Left cardiac atrium (tissue), 4 donors: ENCODE data around the gene PRSS1. TPM values are rescaled to one million over a fixed set of nuclear protein-coding genes. Genes with fewer than 3 reads are reported as not detected.

Experiments used
- ATAC-seq, 2 donors: fragments of 200-7000 bp; cut with Tn5 transposase; one replicate each; pipeline ENCODE4 v1.9.1; 2020; ENCODE audit warnings: mild to moderate bottlenecking in 2 of 2, moderate library complexity in 2 of 2
- DNase-seq: peaks from one replicate; pipeline ENCODE4 v3.0.0-alpha.2; 2020
- intact Hi-C, 2 donors: fragments of 100-400 bp; cut with DNase I; formaldehyde crosslinking; loops; one replicate each; pipeline versions ENCODE4 v1.14.1 to v1.15.1; 2022 to 2023
- total RNA-seq, 2 donors: library from RNA; stranded (reverse); fragmentation: NEBNext Ultra II Directional; extraction: Animal tissue kit (Norgen Biotek cat#: 25700); gene quantifications; one replicate each; pipeline ENCODE4 v1.2.1, GENCODE V29; 2021
- donor health status: DM: no; HTN: yes; CAD: no.
- donor health status: DM: no; HTN: yes; CAD: no; lungs with severe emphysema.
- donor health status: DM: yes; HTN: yes; CAD: no.
- donor health status: Dilated cardiomyopathy.

Gene PRSS1
- total RNA-seq, 2 donors from 2014 or later: not detected

DNA sequence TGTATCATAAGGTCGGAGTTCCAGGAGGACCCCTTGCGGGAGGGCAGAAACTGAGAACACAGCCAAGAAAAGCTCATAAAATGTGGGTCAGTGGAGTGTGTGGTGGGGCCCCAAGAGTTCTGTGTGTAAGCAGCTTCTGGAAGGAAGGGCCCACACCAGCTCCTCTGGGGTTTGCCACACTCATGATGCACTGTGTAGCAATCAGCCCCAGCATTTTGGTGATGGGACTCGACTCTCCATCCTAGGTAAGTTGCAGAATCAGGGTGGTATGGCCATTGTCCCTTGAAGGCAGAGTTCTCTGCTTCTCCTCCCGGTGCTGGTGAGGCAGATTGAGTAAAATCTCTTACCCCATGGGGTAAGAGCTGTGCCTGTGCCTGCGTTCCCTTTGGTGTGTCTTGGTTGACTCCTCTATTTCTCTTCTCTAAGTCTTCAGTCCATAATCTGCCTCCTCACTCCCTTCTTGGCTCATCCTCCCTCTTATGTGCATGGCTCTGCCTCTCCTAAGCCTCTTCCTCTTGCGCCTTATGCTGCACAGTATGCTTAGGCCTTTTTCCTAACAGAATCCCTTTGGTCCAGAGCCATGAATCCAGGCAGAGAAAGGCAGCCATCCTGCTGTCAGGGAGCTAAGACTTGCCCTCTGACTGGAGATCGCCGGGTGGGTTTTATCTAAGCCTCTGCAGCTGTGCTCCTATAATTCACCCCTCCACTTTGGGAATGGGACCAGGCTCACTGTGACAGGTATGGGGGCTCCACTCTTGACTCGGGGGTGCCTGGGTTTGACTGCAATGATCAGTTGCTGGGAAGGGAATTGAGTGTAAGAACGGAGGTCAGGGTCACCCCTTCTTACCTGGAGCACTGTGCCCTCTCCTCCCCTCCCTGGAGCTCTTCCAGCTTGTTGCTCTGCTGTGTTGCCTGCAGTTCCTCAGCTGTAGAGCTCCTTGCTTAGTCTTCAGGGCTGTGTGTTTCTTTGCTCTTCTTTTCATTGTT is 39.3 kb downstream of the PRSS1 start:
- intact Hi-C loops: loop anchor here in 1 of 2 donors (10.0 kb wide), 1 partner anchor 154 kb away; no protein-coding TSS in a partner anchor
- DNase-seq (no peak), ATAC-seq (no peak)

DNA sequence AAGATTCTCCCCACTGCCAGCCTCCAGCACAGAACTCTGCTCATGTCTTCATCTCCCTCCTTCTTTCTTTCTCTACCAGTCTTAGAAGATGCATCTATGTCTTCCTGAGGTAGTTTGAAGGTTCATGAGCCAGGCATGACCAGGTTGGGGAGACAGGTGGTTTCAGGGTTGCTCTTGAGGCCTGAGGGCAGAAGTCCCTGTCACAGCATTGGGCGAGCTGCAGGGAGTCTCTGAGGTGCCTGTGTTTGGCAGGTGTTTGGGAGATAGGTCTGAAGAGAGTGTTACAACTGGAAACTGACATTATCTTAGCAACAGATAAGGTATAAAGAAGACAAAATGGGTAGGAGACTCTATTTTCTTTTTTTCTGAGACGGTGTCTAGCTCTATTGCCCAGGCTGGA is 40.2 kb downstream of the PRSS1 start:
- DNase-seq (no peak), ATAC-seq (no peak)
- intact Hi-C loops: loop anchor here in 1 of 2 donors (10.0 kb wide), 1 partner anchor 155 kb away; no protein-coding TSS in a partner anchor

DNA sequence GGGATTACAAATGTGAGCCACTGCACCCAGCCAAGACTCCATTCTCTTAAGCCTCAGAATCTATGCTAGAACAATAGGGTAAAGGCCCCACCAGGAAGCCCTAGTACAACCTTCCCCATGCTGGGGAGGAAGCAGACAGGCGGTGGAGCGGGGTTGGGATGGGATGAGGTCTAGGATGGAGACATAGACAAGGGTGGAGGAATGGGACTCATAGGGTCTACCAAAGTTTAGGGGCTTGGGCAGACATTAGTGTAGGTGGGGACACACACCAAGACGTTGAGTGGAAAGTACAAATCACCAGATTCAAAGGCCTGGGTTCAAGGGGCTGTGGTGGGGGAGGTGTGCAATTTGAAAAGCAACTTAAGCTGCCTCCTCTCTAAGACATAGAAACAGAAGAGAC is 40.8 kb downstream of the PRSS1 start:
- ATAC-seq (no peak), DNase-seq (no peak)
- intact Hi-C loops: loop anchor here in 1 of 2 donors (10.0 kb wide), 1 partner anchor 65 kb away; the partner anchor contains the start of gene EPHB6

DNA sequence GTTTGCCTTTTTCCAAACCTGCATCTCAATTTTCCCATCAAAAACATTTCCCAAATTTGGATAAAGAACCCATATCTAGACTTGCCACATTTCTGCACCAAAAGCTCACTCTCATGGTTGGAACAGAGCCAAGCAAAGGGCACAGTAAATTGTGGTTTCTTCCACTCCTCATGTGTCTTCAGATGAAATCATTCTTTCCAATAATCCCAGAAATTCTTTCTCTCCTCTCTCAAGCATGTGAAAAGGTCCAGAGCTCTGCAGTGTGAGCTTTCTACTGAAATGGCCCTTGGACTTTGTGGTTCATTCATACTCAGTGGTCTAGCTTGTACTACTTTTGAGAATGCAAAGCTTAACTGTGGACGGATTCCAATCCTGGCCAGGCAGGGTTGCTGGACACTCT is 41.3 kb downstream of the PRSS1 start:
- ATAC-seq: no peak
- intact Hi-C loops: loop anchor here in 1 of 2 donors (10.0 kb wide), 1 partner anchor 64 kb away; the partner anchor contains the start of gene EPHB6
- no peak for DNase-seq

DNA sequence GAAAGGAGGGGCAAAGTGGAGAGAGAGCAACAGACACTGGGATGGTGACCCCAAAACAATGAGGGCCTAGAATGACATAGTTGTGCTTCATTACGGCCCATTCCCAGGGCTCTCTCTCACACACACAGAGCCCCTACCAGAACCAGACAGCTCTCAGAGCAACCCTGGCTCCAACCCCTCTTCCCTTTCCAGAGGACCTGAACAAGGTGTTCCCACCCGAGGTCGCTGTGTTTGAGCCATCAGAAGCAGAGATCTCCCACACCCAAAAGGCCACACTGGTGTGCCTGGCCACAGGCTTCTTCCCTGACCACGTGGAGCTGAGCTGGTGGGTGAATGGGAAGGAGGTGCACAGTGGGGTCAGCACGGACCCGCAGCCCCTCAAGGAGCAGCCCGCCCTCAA is 42.2 kb downstream of the PRSS1 start:
- intact Hi-C loops: loop anchor here in 1 of 2 donors (10.0 kb wide), 1 partner anchor 63 kb away; the partner anchor contains the start of gene EPHB6
- DNase-seq (no peak), ATAC-seq (no peak)

DNA sequence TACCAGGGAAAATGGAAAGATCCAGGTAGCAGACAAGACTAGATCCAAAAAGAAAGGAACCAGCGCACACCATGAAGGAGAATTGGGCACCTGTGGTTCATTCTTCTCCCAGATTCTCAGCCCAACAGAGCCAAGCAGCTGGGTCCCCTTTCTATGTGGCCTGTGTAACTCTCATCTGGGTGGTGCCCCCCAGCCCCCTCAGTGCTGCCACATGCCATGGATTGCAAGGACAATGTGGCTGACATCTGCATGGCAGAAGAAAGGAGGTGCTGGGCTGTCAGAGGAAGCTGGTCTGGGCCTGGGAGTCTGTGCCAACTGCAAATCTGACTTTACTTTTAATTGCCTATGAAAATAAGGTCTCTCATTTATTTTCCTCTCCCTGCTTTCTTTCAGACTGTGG is 42.9 kb downstream of the PRSS1 start:
- intact Hi-C loops: loop anchor here in 1 of 2 donors (10.0 kb wide), 1 partner anchor 63 kb away; the partner anchor contains the start of gene EPHB6
- DNase-seq (no peak), ATAC-seq (no peak)

DNA sequence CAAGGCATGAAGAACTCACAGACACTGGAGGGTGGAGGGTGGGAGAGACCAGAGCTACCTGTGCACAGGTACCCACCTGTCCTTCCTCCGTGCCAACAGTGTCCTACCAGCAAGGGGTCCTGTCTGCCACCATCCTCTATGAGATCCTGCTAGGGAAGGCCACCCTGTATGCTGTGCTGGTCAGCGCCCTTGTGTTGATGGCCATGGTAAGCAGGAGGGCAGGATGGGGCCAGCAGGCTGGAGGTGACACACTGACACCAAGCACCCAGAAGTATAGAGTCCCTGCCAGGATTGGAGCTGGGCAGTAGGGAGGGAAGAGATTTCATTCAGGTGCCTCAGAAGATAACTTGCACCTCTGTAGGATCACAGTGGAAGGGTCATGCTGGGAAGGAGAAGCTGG is 43.3 kb downstream of the PRSS1 start:
- intact Hi-C loops: loop anchor here in 1 of 2 donors (10.0 kb wide), 1 partner anchor 62 kb away; the partner anchor contains the start of gene EPHB6
- DNase-seq: no peak
- ATAC-seq: no peak

DNA sequence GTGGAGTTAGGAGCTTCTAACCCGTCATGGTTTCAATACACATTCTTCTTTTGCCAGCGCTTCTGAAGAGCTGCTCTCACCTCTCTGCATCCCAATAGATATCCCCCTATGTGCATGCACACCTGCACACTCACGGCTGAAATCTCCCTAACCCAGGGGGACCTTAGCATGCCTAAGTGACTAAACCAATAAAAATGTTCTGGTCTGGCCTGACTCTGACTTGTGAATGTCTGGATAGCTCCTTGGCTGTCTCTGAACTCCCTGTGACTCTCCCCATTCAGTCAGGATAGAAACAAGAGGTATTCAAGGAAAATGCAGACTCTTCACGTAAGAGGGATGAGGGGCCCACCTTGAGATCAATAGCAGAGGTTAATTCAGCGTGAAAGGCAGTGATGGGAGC is 43.9 kb downstream of the PRSS1 start:
- ATAC-seq (no peak), DNase-seq (no peak)
- intact Hi-C loops: loop anchor here in 1 of 2 donors (10.0 kb wide), 1 partner anchor 62 kb away; the partner anchor contains the start of gene EPHB6

DNA sequence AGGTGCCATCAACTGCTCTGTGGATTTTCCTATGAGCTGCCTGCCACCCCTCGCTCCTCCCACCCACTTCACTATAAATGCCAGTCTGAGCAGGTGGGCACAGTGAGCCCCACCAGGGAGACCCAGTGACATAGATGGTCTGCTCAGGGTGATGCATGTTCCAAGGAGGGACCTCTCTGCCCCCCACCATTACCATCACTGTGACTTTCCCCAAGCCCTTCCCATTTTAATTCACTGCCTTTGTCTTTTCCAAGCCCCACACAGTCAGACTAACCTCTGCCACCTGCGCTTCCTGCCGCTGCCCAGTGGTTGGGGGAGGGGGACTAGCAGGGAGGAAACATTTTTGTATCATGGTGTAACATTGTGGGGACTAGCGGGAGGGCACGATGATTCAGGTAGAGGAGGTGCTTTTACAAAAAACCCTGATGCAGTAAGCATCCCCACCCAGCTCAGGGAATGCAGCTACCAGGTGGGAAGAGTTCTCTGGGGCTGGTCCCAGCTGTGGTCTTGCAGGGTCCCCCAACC is 46.1 kb downstream of the PRSS1 start:
- DNase-seq: no peak
- no peak for ATAC-seq
- intact Hi-C loops: loop anchor here in 1 of 2 donors (10.0 kb wide), 1 partner anchor 59 kb away; the partner anchor contains the start of gene EPHB6

DNA sequence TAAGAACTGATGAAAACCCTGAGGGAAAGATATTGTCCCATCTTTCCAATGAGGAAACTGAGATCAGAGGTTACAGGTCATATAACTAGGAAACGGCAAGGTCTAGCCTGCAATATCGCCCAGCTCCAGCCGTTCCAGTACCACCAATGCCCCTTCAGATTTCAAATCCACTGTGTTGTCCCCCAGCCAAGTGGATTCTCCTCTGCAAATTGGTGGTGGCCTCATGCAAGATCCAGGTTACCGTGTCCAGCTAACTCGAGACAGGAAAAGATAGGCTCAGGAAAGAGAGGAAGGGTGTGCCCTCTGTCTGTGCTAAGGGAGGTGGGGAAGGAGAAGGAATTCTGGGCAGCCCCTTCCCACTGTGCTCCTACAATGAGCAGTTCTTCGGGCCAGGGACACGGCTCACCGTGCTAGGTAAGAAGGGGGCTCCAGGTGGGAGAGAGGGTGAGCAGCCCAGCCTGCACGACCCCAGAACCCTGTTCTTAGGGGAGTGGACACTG is 46.8 kb downstream of the PRSS1 start:
- ATAC-seq: no peak
- no peak for DNase-seq
- intact Hi-C loops: loop anchor here in 1 of 2 donors (10.0 kb wide), 1 partner anchor 59 kb away; the partner anchor contains the start of gene EPHB6

DNA sequence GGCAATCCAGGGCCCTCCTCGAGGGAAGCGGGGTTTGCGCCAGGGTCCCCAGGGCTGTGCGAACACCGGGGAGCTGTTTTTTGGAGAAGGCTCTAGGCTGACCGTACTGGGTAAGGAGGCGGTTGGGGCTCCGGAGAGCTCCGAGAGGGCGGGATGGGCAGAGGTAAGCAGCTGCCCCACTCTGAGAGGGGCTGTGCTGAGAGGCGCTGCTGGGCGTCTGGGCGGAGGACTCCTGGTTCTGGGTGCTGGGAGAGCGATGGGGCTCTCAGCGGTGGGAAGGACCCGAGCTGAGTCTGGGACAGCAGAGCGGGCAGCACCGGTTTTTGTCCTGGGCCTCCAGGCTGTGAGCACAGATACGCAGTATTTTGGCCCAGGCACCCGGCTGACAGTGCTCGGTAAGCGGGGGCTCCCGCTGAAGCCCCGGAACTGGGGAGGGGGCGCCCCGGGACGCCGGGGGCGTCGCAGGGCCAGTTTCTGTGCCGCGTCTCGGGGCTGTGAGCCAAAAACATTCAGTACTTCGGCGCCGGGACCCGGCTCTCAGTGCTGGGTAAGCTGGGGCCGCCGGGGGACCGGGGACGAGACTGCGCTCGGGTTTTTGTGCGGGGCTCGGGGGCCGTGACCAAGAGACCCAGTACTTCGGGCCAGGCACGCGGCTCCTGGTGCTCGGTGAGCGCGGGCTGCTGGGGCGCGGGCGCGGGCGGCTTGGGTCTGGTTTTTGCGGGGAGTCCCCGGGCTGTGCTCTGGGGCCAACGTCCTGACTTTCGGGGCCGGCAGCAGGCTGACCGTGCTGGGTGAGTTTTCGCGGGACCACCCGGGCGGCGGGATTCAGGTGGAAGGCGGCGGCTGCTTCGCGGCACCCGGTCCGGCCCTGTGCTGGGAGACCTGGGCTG is 47.5 kb downstream of the PRSS1 start:
- DNase-seq (no peak), ATAC-seq (peak; percentile 17 to 31)
- intact Hi-C loops: loop anchor here in 1 of 2 donors (10.0 kb wide), 1 partner anchor 58 kb away; the partner anchor contains the start of gene EPHB6

DNA sequence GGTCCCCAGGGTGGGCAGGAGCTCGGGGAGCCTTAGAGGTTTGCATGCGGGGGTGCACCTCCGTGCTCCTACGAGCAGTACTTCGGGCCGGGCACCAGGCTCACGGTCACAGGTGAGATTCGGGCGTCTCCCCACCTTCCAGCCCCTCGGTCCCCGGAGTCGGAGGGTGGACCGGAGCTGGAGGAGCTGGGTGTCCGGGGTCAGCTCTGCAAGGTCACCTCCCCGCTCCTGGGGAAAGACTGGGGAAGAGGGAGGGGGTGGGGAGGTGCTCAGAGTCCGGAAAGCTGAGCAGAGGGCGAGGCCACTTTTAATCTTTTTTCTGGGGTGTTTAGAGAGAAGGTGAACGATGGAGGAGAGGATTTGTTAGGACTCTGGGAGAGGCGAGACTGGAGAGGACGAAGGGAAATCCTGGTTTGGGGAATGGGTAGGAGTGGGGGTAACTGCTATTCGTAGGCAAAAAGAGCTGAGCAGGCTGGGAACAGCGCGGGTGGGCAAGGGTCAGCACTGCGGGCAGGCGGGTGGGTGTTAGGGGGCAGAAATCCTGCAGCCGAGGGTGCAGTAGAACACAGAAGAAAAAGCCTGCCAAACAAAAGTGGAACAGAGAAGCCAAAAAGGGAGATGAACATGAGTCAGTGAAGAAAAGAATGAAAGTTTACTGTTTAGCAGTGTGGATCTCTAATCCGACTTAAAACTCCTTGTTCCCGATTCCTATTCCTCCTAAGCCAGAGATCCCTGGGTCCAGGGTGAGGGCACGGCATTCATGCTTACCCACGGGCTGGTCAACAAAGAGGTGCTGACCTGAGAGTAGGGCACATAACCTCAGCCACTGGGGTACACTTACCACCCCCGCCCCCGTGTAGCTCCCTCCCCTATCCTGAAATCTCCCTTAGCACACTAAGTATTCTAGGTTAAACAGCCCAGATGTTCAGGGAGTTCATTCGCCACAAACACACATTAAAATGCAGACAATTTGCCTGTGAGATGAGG is 48.4 kb downstream of the PRSS1 start:
- intact Hi-C loops: loop anchor here in 1 of 2 donors (10.0 kb wide), 1 partner anchor 57 kb away; the partner anchor contains the start of gene EPHB6
- DNase-seq: no peak
- ATAC-seq: peak in 1 of 2 donors; percentile 7

DNA sequence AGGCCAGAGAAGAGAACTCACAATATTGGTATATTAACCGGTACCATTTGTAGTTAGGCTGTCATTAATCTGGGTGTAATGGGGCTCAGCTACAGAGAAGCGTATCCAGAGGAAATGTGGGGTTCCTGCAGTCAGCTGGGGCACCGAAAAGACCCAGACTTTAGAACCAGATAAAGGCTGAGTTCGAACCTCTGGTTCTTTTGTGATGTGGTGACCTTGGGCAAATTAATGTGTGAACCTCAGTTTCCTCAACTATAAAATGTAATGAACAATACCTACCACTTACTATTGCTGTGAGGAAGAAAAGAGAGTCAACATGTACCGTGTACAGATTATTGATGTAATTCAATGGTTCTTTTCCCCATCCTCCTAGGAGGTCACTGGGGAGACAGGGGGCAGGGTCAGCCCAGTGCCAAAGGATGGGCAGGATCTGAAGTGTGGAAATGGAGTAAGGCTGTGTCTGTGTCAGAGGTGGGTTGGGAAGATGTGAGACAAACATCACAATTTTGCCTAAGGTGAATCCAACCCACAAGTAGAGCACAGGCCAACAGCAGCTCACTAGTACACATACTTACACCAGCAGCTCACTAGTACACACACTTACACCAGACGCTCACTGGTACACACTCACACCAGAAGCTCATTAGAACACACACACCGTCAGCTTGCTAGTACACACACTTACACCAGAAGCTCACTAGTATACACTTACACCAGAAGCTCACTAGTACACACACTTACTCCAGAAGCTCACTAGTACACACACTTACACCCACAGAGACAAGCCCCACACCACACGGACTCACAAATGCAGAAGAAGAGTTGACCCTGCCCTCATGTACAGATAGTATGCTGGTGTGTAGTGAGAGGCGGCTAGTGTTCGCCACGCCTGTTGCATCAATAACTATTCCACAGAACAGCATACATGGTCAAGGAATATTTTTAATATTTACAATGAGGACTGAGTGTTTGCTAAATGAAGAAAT is 49.5 kb downstream of the PRSS1 start:
- no peak for ATAC-seq
- intact Hi-C loops: loop anchor here in 1 of 2 donors (10.0 kb wide), 1 partner anchor 56 kb away; the partner anchor contains the start of gene EPHB6
- no peak for DNase-seq

DNA sequence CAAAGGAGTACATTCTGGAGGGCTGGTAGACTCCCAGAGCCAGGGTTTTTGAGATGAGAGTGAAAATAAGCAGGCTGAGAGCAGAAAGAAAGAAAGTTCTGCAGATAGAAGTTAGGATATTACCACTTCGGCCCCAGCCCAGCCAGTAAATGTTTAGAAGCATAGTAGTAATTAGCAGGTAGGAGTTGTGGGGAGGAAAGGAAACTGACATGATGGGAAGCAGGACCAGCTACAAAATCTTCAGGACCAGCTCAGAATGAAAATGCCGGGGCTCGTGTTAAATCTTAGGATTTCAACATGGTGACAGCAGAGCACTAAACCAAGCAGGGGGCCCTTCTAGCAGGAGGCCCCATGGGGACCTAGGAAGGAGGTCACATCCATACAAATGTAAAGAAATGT is 50.2 kb downstream of the PRSS1 start:
- intact Hi-C loops: loop anchor here in 1 of 2 donors (10.0 kb wide), 1 partner anchor 55 kb away; the partner anchor contains the start of gene EPHB6
- DNase-seq: no peak
- ATAC-seq: no peak

DNA sequence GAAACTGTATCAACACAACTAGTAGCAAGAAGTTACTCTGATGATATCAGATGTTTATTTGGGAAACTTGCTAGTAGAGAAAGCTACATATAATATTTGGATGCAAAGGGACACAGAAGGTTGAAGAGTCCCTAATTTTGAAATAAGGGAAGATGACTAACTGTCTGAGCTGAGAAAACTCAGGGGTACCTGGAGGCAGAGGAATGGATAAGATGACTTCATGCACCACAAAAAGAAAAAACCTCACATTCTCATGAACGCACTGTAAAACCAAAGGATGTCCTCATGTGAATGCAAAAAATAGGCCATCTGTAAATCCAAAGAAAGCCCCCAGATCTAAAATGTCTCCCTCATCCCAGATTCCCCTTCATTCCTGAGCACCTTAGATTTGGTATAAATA is 50.8 kb downstream of the PRSS1 start:
- no peak for ATAC-seq
- intact Hi-C loops: no loop called here
- no peak for DNase-seq

DNA sequence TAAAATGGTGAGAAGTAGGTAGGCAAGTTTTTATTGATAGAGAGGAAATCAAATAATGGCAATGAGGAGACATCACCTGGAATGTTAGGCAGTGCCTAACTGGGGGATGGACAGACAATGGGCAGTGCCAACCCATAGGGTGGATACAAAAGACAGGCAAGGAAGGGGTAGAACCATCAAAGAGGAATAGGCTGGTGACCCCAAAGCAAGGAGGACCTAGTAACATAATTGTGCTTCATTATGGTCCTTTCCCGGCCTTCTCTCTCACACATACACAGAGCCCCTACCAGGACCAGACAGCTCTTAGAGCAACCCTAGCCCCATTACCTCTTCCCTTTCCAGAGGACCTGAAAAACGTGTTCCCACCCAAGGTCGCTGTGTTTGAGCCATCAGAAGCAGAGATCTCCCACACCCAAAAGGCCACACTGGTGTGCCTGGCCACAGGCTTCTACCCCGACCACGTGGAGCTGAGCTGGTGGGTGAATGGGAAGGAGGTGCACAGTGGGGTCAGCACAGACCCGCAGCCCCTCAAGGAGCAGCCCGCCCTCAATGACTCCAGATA is 51.5 kb downstream of the PRSS1 start:
- intact Hi-C loops: no loop called here
- DNase-seq (no peak), ATAC-seq (no peak)
